Heart right ventricle (tissue), 16 donors: ENCODE results near the gene MARCKSL1. TPM values are rescaled to one million over a fixed set of nuclear protein-coding genes. Genes with fewer than 3 reads are reported as not detected.

Experiments used
- ATAC-seq, 8 donors: fragments of 200-7000 bp; cut with Tn5 transposase; one replicate each; pipeline ENCODE4 v1.9.1; 2020; ENCODE audit warnings: mild to moderate bottlenecking in 8 of 8, moderate library complexity in 8 of 8, moderate number of reproducible peaks in 1 of 8
- DNase-seq, 2 donors: peaks; one replicate each; pipeline ENCODE4 v3.0.0-alpha.2; 2020
- H3K27ac ChIP-seq, 10 donors: fragments of 200-600 bp; sonication (generic) in 2 of 10; one replicate each; pipeline versions ENCODE4 v1.5.0 to v1.8.0; 2020 to 2022; ENCODE audit warnings: mild to moderate bottlenecking in 3 of 10
- H3K27me3 ChIP-seq, 7 donors: fragments of 200-600 bp; one replicate each; pipeline ENCODE4 v1.8.0; 2021 to 2022; ENCODE audit warnings: mild to moderate bottlenecking in 2 of 7
- H3K36me3 ChIP-seq, 9 donors: fragments of 200-600 bp; sonication (generic) in 1 of 9; one replicate each; pipeline versions ENCODE4 v1.5.0 to v1.8.0; 2020 to 2022; ENCODE audit warnings: mild to moderate bottlenecking in 2 of 9
- H3K4me1 ChIP-seq, 9 donors: fragments of 200-600 bp; sonication (generic) in 1 of 9; one replicate each; pipeline versions ENCODE4 v1.5.0 to v1.8.0; 2020 to 2022; ENCODE audit warnings: mild to moderate bottlenecking in 4 of 9
- H3K4me3 ChIP-seq, 10 donors: fragments of 200-600 bp; sonication (generic) in 2 of 10; one replicate each; pipeline versions ENCODE4 v1.5.0 to v1.8.0; 2020 to 2022; ENCODE audit warnings: mild to moderate bottlenecking in 7 of 10, moderate library complexity in 2 of 10
- H3K9me3 ChIP-seq, 11 donors: fragments of 200-600 bp in 10 of 11; sonication (generic) in 2 of 11; one replicate each; pipeline versions ENCODE4 v1.5.0 to v1.8.0; 2013 to 2022; ENCODE audit warnings: mild to moderate bottlenecking in 2 of 11, control low read depth in 1 of 11, moderate library complexity in 1 of 11
- CTCF ChIP-seq, 9 donors: fragments of 200-600 bp; sonication (generic) in 2 of 9; IDR thresholded peaks; one replicate each; pipeline versions ENCODE4 v1.5.0 to v1.8.0; 2021 to 2022; ENCODE audit warnings: antibody characterized with exemption in 9 of 9, mild to moderate bottlenecking in 5 of 9, moderate library complexity in 1 of 9
- WGBS, 2 donors: extraction: QIAGEN DNeasy Blood & Tissue Kit; methylation state at CpG; one replicate each; pipeline ENCODE4 v1.1.7; 2013; ENCODE audit warnings: inconsistent platforms in 1 of 2; 5-methylcytosine and 5-hydroxymethylcytosine counted together
- intact Hi-C, 10 donors: fragments of 100-400 bp; cut with DNase I; formaldehyde crosslinking; loops; one replicate each; pipeline versions ENCODE4 v1.11.1 to v1.14.2; 2022
- polyA plus RNA-seq, 2 donors: library from polyadenylated mRNA; stranded (reverse); fragments of 200-250 nt; gene quantifications; one replicate each; pipeline ENCODE4 v1.2.3, GENCODE V29; 2013
- total RNA-seq, 10 donors: library from RNA; stranded (reverse); fragmentation: NEBNext Ultra II Directional in 3 of 10; extraction: Animal tissue kit (Norgen Biotek cat#: 25700) in 3 of 10; gene quantifications; one replicate each; pipeline versions ENCODE4 v1.2.1 to v1.2.4, GENCODE V29; 2021 to 2023
- donor health status: Arrhythmogenic right ventricular cardiomyopathy.
- donor health status: ischemic (EF 13 %, LVEDD 7.1; RV severe dilation, severe dysfunction).
- donor health status: healthy with polysubstance abuse.
- donor health status: DM: no; HTN: yes; CAD: no.
- donor health status: DM: no; HTN: no; CAD: no.
- donor health status: ischemic (EF 25% LVEDD 6.9; RV normal size, moderate dysfunction).
- donor health status: ischemic (EF 25% LVEDD 5.7; RV mildly dilated, moderate dysfunction).
- donor health status: healthy.
- donor health status: DM: yes; HTN: yes; CAD: no.
- donor health status: Ischemic cardiomyopathy.
- donor health status: ischemic (EF 35%, LVEDD 5.7; RV mildly dilated, moderate dysfunction).
- donor health status: nonischemic (EF 11% LVEDD 7.7; RV severe dilation, severe dysfunction).
- donor health status: DM: yes; HTN: yes; CAD: no.
- donor health status: PGD.
- donor health status: ischemic (EF 29% LVEDD 5.4; RV normal size, mild dysfunction).
- donor health status: nonischemic (EF 23%, LVEDD 6.1; RV moderate dilation, normal function).

MARCKSL1 gene
- total and polyA plus RNA-seq, 12 donors: 6.3 to 61.1 (median 16.2) TPM

DNA sequence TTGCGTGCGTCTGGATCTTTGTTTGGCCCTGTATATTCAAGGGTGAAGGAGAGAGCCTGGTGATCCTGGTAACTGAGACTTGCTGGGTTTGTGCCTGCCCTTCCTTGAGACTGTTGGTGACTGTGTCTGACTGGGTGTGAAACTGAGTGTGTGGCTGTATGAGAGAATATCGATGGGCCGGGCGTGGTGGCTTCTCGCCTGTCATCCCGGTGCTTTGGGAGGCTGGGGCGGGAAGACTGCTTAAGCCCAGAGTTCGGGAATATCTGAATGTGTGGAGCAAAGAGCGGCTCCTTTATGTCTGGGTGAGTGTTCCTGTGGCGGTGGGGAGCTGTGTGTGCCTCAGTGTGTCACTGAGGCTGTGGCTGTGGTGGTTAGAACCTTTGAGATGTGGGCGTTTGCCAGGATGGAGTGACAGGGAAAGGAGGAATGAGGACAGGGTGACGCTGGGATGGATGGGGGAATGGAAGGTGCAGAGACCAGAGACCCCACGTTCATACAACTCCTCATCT lies 2.7 kb upstream of the MARCKSL1 start:
- Histone ChIP-seq H3K4me3 (no peak overlapping the region), H3K27me3 (peaks cover 0 to 11% (median 0%) of the 10 kb centered on the region in 7 donors), H3K27ac (peak overlapping the region in 7 of 10 donors; percentile 48 to 89 (median 62)), H3K9me3 (no peaks in the 10 kb centered on the region), H3K4me1 (peaks cover 0 to 65% (median 44%) of the 10 kb centered on the region in 9 donors), H3K36me3 (peaks cover 0 to 9% (median 0%) of the 10 kb centered on the region in 9 donors)
- no peak for ATAC-seq
- intact Hi-C loops: loop anchor here in 1 of 10 donors (5.0 kb wide), 1 partner anchor 54 kb away; the partner anchor contains the start of gene BSDC1
- no peak for DNase-seq
- WGBS, 2 donors: 78% methylated on average over 14 of the region's 14 CpGs
- no peak for TF ChIP-seq CTCF (IDR thresholded peaks at IDR 0.05)

- Histone ChIP-seq H3K4me3 (no peak overlapping the region), H3K36me3 (peaks cover 0 to 15% (median 2%) of the 10 kb centered on the region in 9 donors), H3K27ac (peak overlapping the region in 8 of 10 donors; percentile 46 to 89 (median 62)), H3K9me3 (no peaks in the 10 kb centered on the region), H3K27me3 (peaks cover 0 to 11% (median 0%) of the 10 kb centered on the region in 7 donors), H3K4me1 (peaks cover 0 to 67% (median 44%) of the 10 kb centered on the region in 9 donors)
- ATAC-seq (peak; percentile 20 to 49 (median 32)), DNase-seq (no peak)
- intact Hi-C loops: loop anchor here in 1 of 10 donors (5.0 kb wide), 1 partner anchor 54 kb away; the partner anchor contains the start of gene BSDC1
- TF ChIP-seq CTCF (IDR thresholded peaks at IDR 0.05): no peak
- WGBS, 2 donors: 62 to 63% methylated on average over 16 of the region's 16 CpGs
Observed at GRCh38 chr1:32337855-32338636, 2.0 kb upstream of the MARCKSL1 start.

GRCh38 chr1:32336963-32337675 lies 1.1 kb upstream of the MARCKSL1 start:
- 45 to 71% methylated on average over 8 of the region's 8 CpGs for WGBS, 2 donors
- peak in 7 of 8 donors; percentile 16 to 52 (median 40) for ATAC-seq
- TF ChIP-seq CTCF (IDR thresholded peaks at IDR 0.05): no peak
- Histone ChIP-seq H3K4me3 (peak overlapping the region in 3 of 10 donors; percentile 72 to 77 (median 74)), H3K36me3 (peaks cover 0 to 24% (median 11%) of the 10 kb centered on the region in 9 donors), H3K27me3 (peaks cover 0 to 11% (median 0%) of the 10 kb centered on the region in 7 donors), H3K4me1 (peaks cover 0 to 65% (median 44%) of the 10 kb centered on the region in 9 donors), H3K27ac (peak overlapping the region in 9 of 10 donors; percentile 62 to 89 (median 85)), H3K9me3 (no peaks in the 10 kb centered on the region)
- peak in 1 of 2 donors; percentile 52 for DNase-seq
- intact Hi-C loops: loop anchor here in 1 of 10 donors (5.0 kb wide), 1 partner anchor 55 kb away; the partner anchor contains the start of gene BSDC1

DNA sequence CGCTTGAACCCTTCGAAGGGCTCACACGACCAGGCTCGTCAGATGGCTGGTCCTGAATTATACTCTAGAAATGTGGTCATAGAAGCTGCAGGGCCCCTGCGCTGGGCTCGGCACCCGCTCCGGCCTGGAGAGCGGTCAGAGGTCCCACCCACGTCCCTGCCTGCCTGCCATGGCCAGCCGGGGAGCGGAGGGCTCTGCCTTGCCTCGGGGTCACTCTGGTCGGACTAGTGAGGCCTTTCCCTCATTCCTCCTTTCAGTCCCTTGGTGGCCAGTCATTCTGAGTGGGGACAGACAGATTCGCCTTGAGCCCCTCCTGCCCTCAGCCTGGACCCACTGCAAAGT lies 529 bp upstream of the MARCKSL1 start:
- no peak for DNase-seq
- WGBS, 2 donors: 26 to 27% methylated on average over 15 of the region's 15 CpGs
- H3K4me1 ChIP-seq: peaks cover 0 to 59% (median 44%) of the 10 kb centered on the region in 9 donors
- no peaks in the 10 kb centered on the region for H3K9me3 ChIP-seq
- H3K27ac ChIP-seq: peak overlapping the region in 9 of 10 donors; percentile 62 to 89 (median 85)
- intact Hi-C loops: loop anchor here in 1 of 10 donors (5.0 kb wide), 1 partner anchor 56 kb away; the partner anchor contains the start of gene BSDC1
- TF ChIP-seq CTCF (IDR thresholded peaks at IDR 0.05): no peak
- H3K36me3 ChIP-seq: peaks cover 0 to 30% (median 17%) of the 10 kb centered on the region in 9 donors
- H3K27me3 ChIP-seq: peaks cover 0 to 11% (median 0%) of the 10 kb centered on the region in 7 donors
- ATAC-seq: peak in 7 of 8 donors; percentile 4 to 32 (median 12)
- H3K4me3 ChIP-seq: peak overlapping the region; percentile 50 to 81 (median 72)
